Measurements from ENCODE around the gene GOLGA8N.

Gene GOLGA8N

GRCh38 chr15:32651229-32651837 is 58.1 kb downstream of the GOLGA8N start:
- TF ChIP-seq FOXP2 (optimal IDR thresholded peaks at IDR 0.05; ENCODE audit: borderline replicate concordance, extremely low read depth, extremely low read length, insufficient read depth) (no peak), SIN3A (IDR thresholded peaks at IDR 0.05; ENCODE audit: borderline replicate concordance, insufficient read depth, low read length) (no peak), REST (IDR thresholded peaks at IDR 0.05; ENCODE audit: insufficient read depth in 1 of 2, low read depth in 2 of 2, low read length in 2 of 2) (no peak), POLR2AphosphoS5 (IDR thresholded peaks at IDR 0.05; ENCODE audit: low read depth, low read length) (no peak), TAF1 (IDR thresholded peaks at IDR 0.05; ENCODE audit: borderline replicate concordance, insufficient read depth, low read length) (no peak)

GRCh38 chr15:32652178-32652577 is 58.9 kb downstream of the GOLGA8N start:
- no peak for TF ChIP-seq POLR2AphosphoS5 (IDR thresholded peaks at IDR 0.05; ENCODE audit: low read depth, low read length)
- TF ChIP-seq FOXP2 (optimal IDR thresholded peaks at IDR 0.05; ENCODE audit: borderline replicate concordance, extremely low read depth, extremely low read length, insufficient read depth), result no peak
- no peak for TF ChIP-seq TAF1 (IDR thresholded peaks at IDR 0.05; ENCODE audit: borderline replicate concordance, insufficient read depth, low read length)
- TF ChIP-seq SIN3A (IDR thresholded peaks at IDR 0.05; ENCODE audit: borderline replicate concordance, insufficient read depth, low read length), result no peak
- no peak for TF ChIP-seq REST (IDR thresholded peaks at IDR 0.05; ENCODE audit: insufficient read depth in 1 of 2, low read depth in 2 of 2, low read length in 2 of 2)

GRCh38 chr15:32656091-32656490 is 62.8 kb downstream of the GOLGA8N start:
- TF ChIP-seq FOXP2 (optimal IDR thresholded peaks at IDR 0.05; ENCODE audit: borderline replicate concordance, extremely low read depth, extremely low read length, insufficient read depth) (no peak), POLR2AphosphoS5 (IDR thresholded peaks at IDR 0.05; ENCODE audit: low read depth, low read length) (no peak), REST (IDR thresholded peaks at IDR 0.05; ENCODE audit: insufficient read depth in 1 of 2, low read depth in 2 of 2, low read length in 2 of 2) (no peak), SIN3A (IDR thresholded peaks at IDR 0.05; ENCODE audit: borderline replicate concordance, insufficient read depth, low read length) (no peak), TAF1 (IDR thresholded peaks at IDR 0.05; ENCODE audit: borderline replicate concordance, insufficient read depth, low read length) (no peak)

- TF ChIP-seq SIN3A (IDR thresholded peaks at IDR 0.05; ENCODE audit: borderline replicate concordance, insufficient read depth, low read length) (no peak), FOXP2 (optimal IDR thresholded peaks at IDR 0.05; ENCODE audit: borderline replicate concordance, extremely low read depth, extremely low read length, insufficient read depth) (no peak), POLR2AphosphoS5 (IDR thresholded peaks at IDR 0.05; ENCODE audit: low read depth, low read length) (no peak), TAF1 (IDR thresholded peaks at IDR 0.05; ENCODE audit: borderline replicate concordance, insufficient read depth, low read length) (no peak), REST (IDR thresholded peaks at IDR 0.05; ENCODE audit: insufficient read depth in 1 of 2, low read depth in 2 of 2, low read length in 2 of 2) (no peak)
Measured at GRCh38 chr15:32656496-32656895, 63.2 kb downstream of the GOLGA8N start.

Measured in PFSK-1 (cell line).